Kidney capillary endothelial cell (primary cell): Measurements from ENCODE around the gene VHLL.

Source experiments
- DNase-seq: peaks from one replicate; pipeline ENCODE4 v3.0.0-alpha.2; 2018; ENCODE audit warnings: low spot score

The VHLL gene

GRCh38 chr1:156253634-156254033 is 45.5 kb downstream of the VHLL start:
- no peak for DNase-seq

- no peak for DNase-seq
Measured at GRCh38 chr1:156251527-156251926, 47.6 kb downstream of the VHLL start.

GRCh38 chr1:156249593-156249992 is 49.5 kb downstream of the VHLL start:
- DNase-seq, result no peak
